Thymus (tissue), 11 donors: ENCODE data around the gene TLR3. TPM values are rescaled to one million over a fixed set of nuclear protein-coding genes. Genes with fewer than 3 reads are reported as not detected.

ENCODE experiments used
- DNase-seq, 9 donors: peaks; one replicate each; pipeline ENCODE4 v3.0.0-alpha.2; 2013; ENCODE audit warnings: low spot score in 9 of 9, low read depth in 6 of 9, missing footprints in 1 of 9
- H3K27ac ChIP-seq, 2 donors: one replicate each; pipeline ENCODE4 v1.5.1; 2013; ENCODE audit warnings: control low read depth in 1 of 2, low read depth in 1 of 2, low read length in 1 of 2, mild to moderate bottlenecking in 1 of 2, moderate library complexity in 1 of 2
- H3K27me3 ChIP-seq, 2 donors: one replicate each; pipeline ENCODE4 v1.5.1; 2013; ENCODE audit warnings: low read length in 1 of 2; ENCODE audit not compliant: control insufficient read depth in 2 of 2, insufficient read depth in 1 of 2
- H3K36me3 ChIP-seq, 2 donors: one replicate each; pipeline ENCODE4 v1.5.1; 2013; ENCODE audit warnings: low read length in 1 of 2, mild to moderate bottlenecking in 1 of 2, moderate library complexity in 1 of 2; ENCODE audit not compliant: control insufficient read depth in 2 of 2, insufficient read depth in 2 of 2
- H3K4me1 ChIP-seq, 2 donors: one replicate each; pipeline ENCODE4 v1.5.1; 2013; ENCODE audit warnings: low read length in 2 of 2; ENCODE audit not compliant: control insufficient read depth in 2 of 2, insufficient read depth in 2 of 2
- H3K4me3 ChIP-seq, 2 donors: one replicate each; pipeline ENCODE4 v1.5.1; 2013; ENCODE audit warnings: low read length in 2 of 2, control low read depth in 1 of 2, mild to moderate bottlenecking in 1 of 2
- H3K9me3 ChIP-seq, 2 donors: one replicate each; pipeline ENCODE4 v1.5.1; 2013; ENCODE audit warnings: low read length in 1 of 2, mild to moderate bottlenecking in 1 of 2; ENCODE audit not compliant: control insufficient read depth in 2 of 2, insufficient read depth in 1 of 2
- WGBS: extraction: QIAGEN DNeasy Blood & Tissue Kit; methylation state at CpG from one replicate; pipeline ENCODE4 v1.1.7; 2013; 5-methylcytosine and 5-hydroxymethylcytosine counted together
- polyA plus RNA-seq: library from polyadenylated mRNA; stranded (reverse); fragments of 200-250 nt; gene quantifications from one replicate; pipeline ENCODE4 v1.2.3, GENCODE V29; 2013
- total RNA-seq: library from RNA; stranded (reverse); fragments of 120-200 nt; gene quantifications from one replicate; pipeline ENCODE4 v1.2.4, GENCODE V29; 2013
- donor health status: healthy.

Gene TLR3
- total and polyA plus RNA-seq, 2 donors, result 1.7 to 2.6 TPM

GRCh38 chr4:186134861-186135260 lies 65.9 kb downstream of the TLR3 start:
- no peak for DNase-seq
- Histone ChIP-seq H3K4me1 (no peaks in the 10 kb centered on the region), H3K27ac (no peak overlapping the region), H3K9me3 (no peaks in the 10 kb centered on the region), H3K36me3 (no peaks in the 10 kb centered on the region), H3K4me3 (no peak overlapping the region), H3K27me3 (peaks cover 0 to 5% of the 10 kb centered on the region in 2 donors)
- 96% methylated on average over 11 of the region's 11 CpGs for WGBS

GRCh38 chr4:186137196-186137794 lies 68.3 kb downstream of the TLR3 start:
- H3K4me1 ChIP-seq, result no peaks in the 10 kb centered on the region
- H3K27ac ChIP-seq, result no peak overlapping the region
- 82% methylated on average over 6 of the region's 6 CpGs for WGBS

More at GRCh38 chr4:186137196-186137794, 68.3 kb downstream of the TLR3 start:
- peak in 1 of 9 donors; percentile 13 for DNase-seq
- no peak overlapping the region for H3K4me3 ChIP-seq
- no peaks in the 10 kb centered on the region for H3K36me3 ChIP-seq
- peaks cover 0 to 12% of the 10 kb centered on the region in 2 donors for H3K27me3 ChIP-seq
- no peaks in the 10 kb centered on the region for H3K9me3 ChIP-seq

Other genes starting within 250 kb of the TLR3 start
- 3.8 TPM for gene FAM149A, start 35.5 kb downstream of the TLR3 start, total RNA-seq
- 1.9 TPM for gene FAM149A, start 35.5 kb downstream of the TLR3 start, polyA plus RNA-seq
- gene CYP4V2, start 122.4 kb downstream of the TLR3 start, total RNA-seq, result 5.9 TPM
- 28.2 TPM for gene CYP4V2, start 122.4 kb downstream of the TLR3 start, polyA plus RNA-seq
- gene KLKB1, start 158.4 kb downstream of the TLR3 start, total RNA-seq, result 0.33 TPM
- 2.3 TPM for gene KLKB1, start 158.4 kb downstream of the TLR3 start, polyA plus RNA-seq
- gene F11, start 197.0 kb downstream of the TLR3 start, total RNA-seq, result not detected
- gene F11, start 197.0 kb downstream of the TLR3 start, polyA plus RNA-seq, result not detected